ENCODE results near the gene OLIG3.

GRCh38 chr6:137520520-137520919 is 26.3 kb upstream of the OLIG3 start:
- no peak for TF ChIP-seq GATA3 (IDR thresholded peaks at IDR 0.05; ENCODE audit: low read depth, low read length)
- no peak for TF ChIP-seq GATA2 (IDR thresholded peaks at IDR 0.05; ENCODE audit: low read depth, low read length)
